ENCODE measurements around the gene IL20RB. TPM values are rescaled to one million over a fixed set of nuclear protein-coding genes. Genes with fewer than 3 reads are reported as not detected.
A peak's percentile ranks its signal among the peaks of the same experiment; 100 is the strongest.

IL20RB gene
- total RNA-seq, 4 donors from 2014 or later, result 0.27 to 1.8 (median 1.7) TPM; not detected in 1

GRCh38 chr3:136955813-136956212 is 2.0 kb upstream of the IL20RB start:
- WGBS, 2 donors (ENCODE audit: low coverage in 1 of 2), result 53 to 90% methylated on average over 2 of the region's 2 CpGs
- peak; percentile 67 for DNase-seq
- TF ChIP-seq POLR2AphosphoS5 (IDR thresholded peaks at IDR 0.05), result peak in 2 of 3 donors; percentile 70 to 71
- TF ChIP-seq POLR2A (IDR thresholded peaks at IDR 0.05), result peak; percentile 33
- no peak for TF ChIP-seq EP300 (IDR thresholded peaks at IDR 0.05; ENCODE audit: low read depth)
- TF ChIP-seq CTCF (IDR thresholded peaks at IDR 0.05), result no peak
- no peak overlapping the region for H3K4me3 ChIP-seq
- H3K36me3 ChIP-seq, result no peaks in the 10 kb centered on the region
- H3K4me1 ChIP-seq, result peaks cover 0 to 44% (median 17%) of the 10 kb centered on the region in 4 donors
- no peaks in the 10 kb centered on the region for H3K9me3 ChIP-seq
- H3K27me3 ChIP-seq, result no peaks in the 10 kb centered on the region
- intact Hi-C loops (cut with DNase I; ENCODE audit: low total_unique reads) (no loop called here), in situ Hi-C loops (cut with MboI; ENCODE audit: low pct_ligation_motif_present in 1 of 4, low pct_unique_long_range_greater_than_20kb in 1 of 4, low sequenced_read_pairs in 3 of 4) (no loop called here)
- H3K27ac ChIP-seq, result peak overlapping the region; percentile 34 to 73 (median 68)

GRCh38 chr3:136956971-136957370 is 812 bp upstream of the IL20RB start:
- no peaks in the 10 kb centered on the region for H3K27me3 ChIP-seq
- in situ Hi-C loops (cut with MboI; ENCODE audit: low pct_ligation_motif_present in 1 of 4, low pct_unique_long_range_greater_than_20kb in 1 of 4, low sequenced_read_pairs in 3 of 4) (no loop called here), intact Hi-C loops (cut with DNase I; ENCODE audit: low total_unique reads) (no loop called here)
- no peak for DNase-seq
- H3K36me3 ChIP-seq, result no peaks in the 10 kb centered on the region
- no peak overlapping the region for H3K4me3 ChIP-seq
- 95 to 100% methylated on average over 2 of the region's 2 CpGs for WGBS, 2 donors (ENCODE audit: low coverage in 1 of 2)
- H3K9me3 ChIP-seq, result no peaks in the 10 kb centered on the region
- TF ChIP-seq POLR2AphosphoS5 (IDR thresholded peaks at IDR 0.05) (no peak), CTCF (IDR thresholded peaks at IDR 0.05) (no peak), POLR2A (IDR thresholded peaks at IDR 0.05) (no peak), EP300 (IDR thresholded peaks at IDR 0.05; ENCODE audit: low read depth) (no peak)
- H3K4me1 ChIP-seq, result peaks cover 0 to 54% (median 17%) of the 10 kb centered on the region in 4 donors
- H3K27ac ChIP-seq, result peak overlapping the region in 2 of 4 donors; percentile 65 to 73

- no peak for DNase-seq
- WGBS, 2 donors (ENCODE audit: low coverage in 1 of 2), result 41 to 72% methylated on average over 2 of the region's 2 CpGs
- no peak overlapping the region for H3K27ac ChIP-seq
- intact Hi-C loops (cut with DNase I; ENCODE audit: low total_unique reads) (no loop called here), in situ Hi-C loops (cut with MboI; ENCODE audit: low pct_ligation_motif_present in 1 of 4, low pct_unique_long_range_greater_than_20kb in 1 of 4, low sequenced_read_pairs in 3 of 4) (no loop called here)
- H3K4me1 ChIP-seq, result peaks cover 0 to 54% (median 17%) of the 10 kb centered on the region in 4 donors
- H3K36me3 ChIP-seq, result no peaks in the 10 kb centered on the region
- no peaks in the 10 kb centered on the region for H3K27me3 ChIP-seq
- TF ChIP-seq CTCF (IDR thresholded peaks at IDR 0.05), result no peak
- H3K9me3 ChIP-seq, result no peaks in the 10 kb centered on the region
- H3K4me3 ChIP-seq, result no peak overlapping the region
These were observed 1.2 kb downstream of the IL20RB start for GRCh38 chr3:136958939-136959338.

GRCh38 chr3:136959599-136959998 is 1.8 kb downstream of the IL20RB start:
- Histone ChIP-seq H3K27me3 (no peaks in the 10 kb centered on the region), H3K36me3 (no peaks in the 10 kb centered on the region), H3K4me3 (no peak overlapping the region), H3K9me3 (no peaks in the 10 kb centered on the region), H3K27ac (no peak overlapping the region), H3K4me1 (peaks cover 0 to 47% (median 14%) of the 10 kb centered on the region in 4 donors)
- in situ Hi-C loops (cut with MboI; ENCODE audit: low pct_ligation_motif_present in 1 of 4, low pct_unique_long_range_greater_than_20kb in 1 of 4, low sequenced_read_pairs in 3 of 4), result no loop called here
- DNase-seq, result no peak
- 89 to 100% methylated on average over 4 to 6 of the region's 6 CpGs for WGBS, 2 donors (ENCODE audit: low coverage in 1 of 2)
- intact Hi-C loops (cut with DNase I; ENCODE audit: low total_unique reads), result no loop called here
- TF ChIP-seq CTCF (IDR thresholded peaks at IDR 0.05), result no peak
- TF ChIP-seq POLR2AphosphoS5 (IDR thresholded peaks at IDR 0.05), result no peak
- no peak for TF ChIP-seq POLR2A (IDR thresholded peaks at IDR 0.05)

Data from transverse colon (tissue), 4 donors.